ENCODE results near the gene DIS3L2.
"Not testable (repeated sequence)": the region's sequence is repeated elsewhere in the genome, so short reads cannot be mapped to it uniquely, and the experiment has no call there.

DIS3L2 gene

DNA sequence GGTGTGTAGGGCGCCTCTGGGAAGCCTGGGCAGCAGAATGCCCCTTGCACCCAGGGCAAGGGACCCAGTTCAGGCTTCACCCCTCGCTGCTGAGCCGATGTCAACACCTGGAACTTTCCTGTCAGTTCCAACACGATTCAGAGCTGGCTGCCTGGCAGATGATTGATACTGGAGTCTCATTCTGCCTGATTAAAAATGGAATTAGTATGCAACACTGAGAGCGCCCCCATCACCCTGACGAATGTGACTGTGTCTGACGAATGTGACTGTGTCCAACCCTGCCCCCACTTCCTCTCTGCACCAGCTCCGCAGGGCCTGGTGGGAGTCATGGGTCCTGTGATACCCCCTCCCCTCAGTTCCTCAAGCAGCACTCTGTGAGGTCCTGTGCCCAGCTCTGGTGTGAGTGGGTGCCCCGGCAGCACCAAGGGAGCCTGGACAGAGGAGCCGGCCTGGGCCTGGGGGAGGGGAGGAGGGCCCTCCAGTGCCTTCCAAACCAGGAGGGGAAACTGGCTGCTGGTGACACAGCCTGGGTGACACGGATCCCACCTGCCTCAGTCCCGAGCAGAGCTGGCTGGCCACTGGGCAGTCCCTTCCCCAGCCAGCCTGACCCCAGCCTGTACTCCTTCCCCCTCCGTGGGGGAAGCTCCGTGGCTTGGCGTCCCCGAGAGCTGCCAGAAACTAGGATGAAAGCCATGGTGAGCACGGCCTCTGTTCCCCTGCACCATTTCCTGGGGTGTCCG, 375.6 kb downstream of the DIS3L2 start:
- FAIRE-seq: no peak

DNA sequence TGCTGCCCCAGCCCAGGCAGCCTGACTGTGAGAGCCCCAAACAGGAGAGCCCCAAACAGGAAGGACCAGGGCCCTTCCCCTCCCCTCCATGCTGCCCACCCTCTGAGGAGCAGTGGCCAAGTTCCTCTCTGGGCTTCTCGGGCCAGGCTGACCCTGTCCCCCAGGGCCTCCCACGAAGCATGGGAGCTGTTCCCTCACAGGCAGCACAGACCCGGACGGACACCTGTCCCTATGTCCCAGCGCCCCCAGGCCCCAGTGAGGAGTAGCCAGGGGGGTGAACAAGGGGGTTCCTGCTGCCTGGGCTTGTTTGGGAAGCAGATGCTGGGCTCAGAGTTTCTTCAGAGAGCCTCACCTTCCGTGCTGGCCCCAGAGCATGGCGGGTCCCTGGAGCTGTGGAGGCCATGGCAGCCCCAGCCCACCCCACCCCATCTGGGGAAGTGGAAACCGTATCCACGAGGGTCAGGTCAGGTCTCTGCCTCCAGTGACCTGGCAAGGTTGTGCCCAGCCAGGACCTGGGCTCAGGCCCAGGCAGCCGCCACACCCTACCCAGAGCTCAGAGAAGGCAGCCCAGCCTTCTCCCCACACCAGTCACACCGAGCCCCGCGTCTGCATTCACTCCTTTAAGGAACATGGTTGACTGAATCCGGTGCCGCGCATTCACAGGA, 376.7 kb downstream of the DIS3L2 start:
- not testable (repeated sequence) for FAIRE-seq

DNA sequence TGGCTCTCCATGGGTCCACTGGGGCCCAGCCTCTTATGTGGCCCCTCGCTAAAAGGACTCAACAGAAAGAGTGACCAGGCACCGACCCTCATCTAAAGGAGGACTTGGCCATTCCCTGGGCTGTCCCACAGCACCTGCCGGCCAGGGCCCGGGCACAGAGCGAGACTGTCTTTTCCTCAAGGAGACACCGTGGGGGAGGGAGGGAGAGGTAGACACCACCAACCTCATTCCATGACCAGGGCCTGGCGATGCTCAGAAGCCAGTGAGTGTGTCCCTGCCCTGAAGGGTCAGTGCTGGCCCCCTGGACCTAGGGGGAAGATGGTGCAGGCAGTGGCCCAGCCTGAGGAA, 377.2 kb downstream of the DIS3L2 start:
- FAIRE-seq: no peak

DNA sequence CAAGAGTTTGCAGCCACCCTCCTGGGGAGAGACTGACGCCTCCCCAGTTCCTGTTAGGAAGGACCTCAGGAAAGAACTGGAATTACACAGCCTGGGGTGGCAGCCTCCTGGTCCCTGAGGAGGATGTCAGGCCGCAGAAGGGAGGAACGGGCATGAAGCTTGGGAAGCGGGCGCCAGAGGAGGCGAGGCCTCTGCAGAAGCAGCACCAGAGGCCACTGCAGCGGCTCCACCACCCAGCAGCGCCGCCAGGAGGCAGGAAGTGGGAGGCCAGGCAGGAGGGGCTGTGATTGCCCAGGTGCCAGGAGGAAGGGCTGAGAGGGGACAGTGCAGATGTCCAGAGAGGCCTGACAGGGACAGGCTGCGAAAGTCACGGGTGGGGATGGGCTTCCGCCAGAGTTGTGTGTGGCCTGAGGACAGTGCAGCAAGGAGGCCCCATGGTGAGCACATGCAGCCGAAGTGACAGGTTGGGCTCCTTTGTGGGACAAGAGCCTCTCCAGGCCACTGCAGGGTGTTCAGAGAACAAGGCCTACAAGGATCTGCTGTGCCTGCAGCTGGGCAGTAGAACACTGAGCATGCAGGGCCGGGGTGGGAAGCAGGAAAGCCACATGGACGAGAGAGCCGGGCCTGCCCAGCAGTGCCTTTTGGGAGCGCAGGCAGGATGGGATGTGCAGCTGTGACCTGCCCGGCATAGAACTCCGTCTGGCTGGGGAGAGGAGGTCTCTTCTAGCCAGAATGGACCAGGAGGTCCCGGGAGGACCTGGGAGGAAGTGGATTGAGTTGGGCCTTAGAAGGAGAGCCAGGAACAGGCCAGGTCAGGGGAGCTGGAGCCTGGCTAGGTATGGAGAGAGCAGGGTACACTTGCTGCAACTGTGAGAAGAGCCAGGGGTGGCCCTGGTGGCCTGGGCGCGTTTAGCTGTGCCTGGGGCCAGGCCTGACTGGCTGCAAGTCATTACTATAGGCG, 377.9 kb downstream of the DIS3L2 start:
- FAIRE-seq: no peak

DNA sequence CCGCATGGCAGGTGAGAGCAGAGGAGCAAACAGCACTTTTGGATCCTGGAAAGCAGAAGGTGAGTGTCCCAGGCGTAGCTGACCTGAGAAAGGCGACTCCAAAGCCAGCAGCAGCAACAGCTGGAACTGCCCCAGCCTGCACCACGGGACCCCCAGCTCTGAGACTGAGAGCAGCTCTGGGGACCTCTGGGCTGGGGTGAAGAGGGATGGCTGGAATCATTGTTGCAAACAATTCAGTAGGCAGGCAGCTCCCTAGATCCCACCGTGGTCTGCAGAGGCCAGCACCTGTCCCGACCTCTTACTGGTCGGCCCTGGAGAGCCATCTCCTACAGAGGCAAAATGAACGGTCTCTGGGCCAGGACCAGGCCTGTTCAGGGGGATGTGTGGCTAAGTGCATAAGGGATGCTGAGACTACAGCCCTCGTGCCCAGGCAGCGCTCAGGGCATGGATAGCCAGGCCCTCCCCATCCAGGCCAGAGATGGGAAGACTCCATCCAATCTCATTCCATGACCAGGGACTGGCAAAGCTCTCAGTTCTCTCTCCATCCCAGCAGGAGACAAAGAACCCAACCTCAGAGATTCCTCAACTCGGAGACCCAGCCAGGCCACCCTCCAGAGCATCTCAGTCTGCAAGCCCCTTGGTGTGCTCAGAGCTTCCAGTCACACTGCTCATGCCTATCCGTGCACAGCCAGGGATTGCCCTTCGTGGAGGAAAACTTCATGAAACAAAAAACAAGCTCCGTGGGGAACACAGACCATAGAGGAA, 378.8 kb downstream of the DIS3L2 start:
- no peak for FAIRE-seq

DNA sequence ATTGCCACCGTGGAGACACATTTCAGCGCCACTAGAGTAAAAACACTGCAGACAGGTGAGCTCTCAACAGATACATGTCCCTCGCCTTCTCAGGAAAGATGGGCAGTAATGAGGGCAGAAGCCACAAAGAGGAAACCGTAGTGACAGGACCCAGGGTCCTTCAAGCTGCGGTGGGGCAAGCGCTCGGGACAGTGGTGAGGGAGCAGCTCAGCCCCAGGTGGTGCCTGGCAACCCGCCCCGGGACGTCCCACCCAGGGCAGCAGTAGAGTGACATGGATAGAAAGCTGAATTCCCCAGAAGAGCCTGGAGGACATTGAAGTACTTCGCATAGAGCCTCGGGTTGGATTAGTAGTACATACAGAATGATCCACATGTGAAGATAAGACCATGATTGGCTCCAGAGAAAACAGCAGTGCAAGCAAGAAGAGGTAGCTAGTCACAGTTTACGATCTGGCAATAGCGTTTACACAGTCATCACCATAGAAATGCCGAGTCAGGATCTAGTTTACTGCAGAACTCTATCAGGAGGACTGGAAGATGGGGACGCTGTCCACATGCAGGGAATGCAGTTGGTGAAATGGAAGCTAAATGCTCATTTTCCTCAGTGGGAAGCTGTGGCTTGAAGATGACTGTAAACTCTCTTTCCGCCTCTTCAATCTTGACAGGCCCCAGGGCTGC, 379.7 kb downstream of the DIS3L2 start:
- FAIRE-seq: no peak

DNA sequence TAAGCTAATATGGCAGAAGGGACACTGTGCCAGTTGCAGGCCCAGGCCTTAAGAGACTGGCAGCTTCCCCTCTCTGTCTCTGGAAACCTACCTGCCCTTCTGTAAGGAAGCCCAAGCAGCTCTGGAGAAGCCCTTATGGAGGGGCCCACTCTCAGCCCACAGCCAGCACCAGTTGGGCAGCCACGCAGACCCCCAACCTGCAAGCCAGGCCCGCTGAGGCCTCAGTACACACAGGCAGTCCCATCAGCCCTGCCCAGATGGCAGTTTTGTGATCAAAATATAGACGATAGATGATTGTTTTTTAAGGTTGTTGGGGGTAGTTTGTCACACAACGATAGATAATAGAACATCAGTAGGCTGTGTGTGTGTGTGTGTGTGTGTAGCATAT, 380.2 kb downstream of the DIS3L2 start:
- no peak for FAIRE-seq

DNA sequence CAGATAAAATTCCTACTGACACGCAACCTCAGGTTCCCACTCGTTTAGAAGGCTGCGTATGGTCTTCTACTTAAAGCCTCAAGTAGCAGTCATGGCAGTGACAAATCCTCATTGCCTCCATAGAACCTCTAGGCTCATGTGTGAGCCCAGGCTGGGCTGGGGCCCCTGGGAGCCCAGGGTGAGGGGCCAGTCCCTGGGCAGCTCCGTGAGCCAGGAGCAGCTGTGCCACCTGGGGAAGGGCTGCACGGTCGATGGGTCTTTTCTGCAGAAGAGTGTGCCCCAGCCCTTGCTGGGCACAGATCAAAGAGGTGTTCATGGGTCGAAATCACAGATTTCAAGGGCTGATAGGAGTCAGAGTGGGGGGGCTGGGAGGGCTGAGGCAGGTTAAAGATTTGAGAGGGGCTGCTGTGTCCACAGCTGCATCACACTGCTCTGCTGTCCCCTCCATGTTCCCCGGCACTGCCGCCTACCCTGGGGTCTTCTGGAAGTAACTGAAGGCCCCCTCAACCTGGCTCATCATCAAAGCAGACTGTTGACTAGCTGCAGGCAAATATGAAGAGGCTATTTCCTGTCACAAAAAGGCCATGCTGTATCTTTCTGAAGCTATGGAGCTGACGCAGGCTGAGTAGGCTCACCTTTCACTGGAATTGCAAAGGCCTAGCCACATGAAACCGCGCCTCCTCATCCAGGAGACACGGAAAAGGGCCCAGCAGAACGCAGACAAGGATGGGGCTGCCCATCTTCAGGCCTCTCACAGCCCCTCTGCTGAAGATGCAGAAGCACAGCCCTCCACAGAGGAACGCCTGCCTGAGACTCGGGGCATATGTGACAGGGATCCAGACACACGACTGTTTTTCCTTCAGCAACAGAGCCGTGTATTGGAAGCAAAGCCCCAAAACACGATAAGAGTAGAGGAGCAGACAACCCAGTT, 381.4 kb downstream of the DIS3L2 start:
- no peak for FAIRE-seq

DNA sequence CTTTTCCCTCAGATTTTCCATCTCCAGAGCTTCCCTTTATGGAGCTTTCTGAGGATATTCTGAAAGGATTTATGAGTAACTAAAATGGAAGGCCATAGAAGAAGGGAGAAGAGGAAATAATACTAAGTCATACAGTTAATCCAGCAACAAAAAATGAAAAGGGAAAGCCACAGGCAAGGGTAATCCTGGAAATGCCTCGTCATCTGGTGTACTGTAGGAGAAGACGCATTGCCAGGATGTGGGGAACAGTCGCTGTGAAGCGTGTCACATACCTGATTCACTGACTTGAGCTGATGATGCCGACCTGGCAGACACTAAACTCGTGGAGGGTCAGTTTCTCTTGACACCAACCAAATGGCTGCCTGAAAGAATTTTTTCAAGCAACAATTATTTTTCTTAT, 382.3 kb downstream of the DIS3L2 start:
- no peak for FAIRE-seq

DNA sequence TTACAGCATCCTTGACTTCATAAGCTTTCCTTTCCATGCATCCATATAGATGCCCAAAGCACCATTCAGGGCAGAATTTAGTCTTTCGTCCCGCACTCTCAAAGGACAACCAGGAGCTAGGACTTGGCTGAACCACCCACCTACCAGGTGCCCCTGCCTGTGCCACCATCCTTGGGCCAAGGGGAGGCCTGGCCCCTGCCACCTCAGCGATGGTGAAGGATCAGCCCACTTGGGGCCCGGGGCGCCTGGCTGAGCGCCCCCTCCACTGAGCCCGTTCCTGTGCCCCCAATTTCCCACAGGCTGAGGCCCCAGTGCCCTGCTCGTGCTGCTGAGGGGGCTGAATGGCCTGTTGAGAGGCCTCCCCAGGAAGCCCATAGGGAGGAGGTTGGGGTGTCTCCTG, 383.7 kb downstream of the DIS3L2 start:
- FAIRE-seq: no peak

DNA sequence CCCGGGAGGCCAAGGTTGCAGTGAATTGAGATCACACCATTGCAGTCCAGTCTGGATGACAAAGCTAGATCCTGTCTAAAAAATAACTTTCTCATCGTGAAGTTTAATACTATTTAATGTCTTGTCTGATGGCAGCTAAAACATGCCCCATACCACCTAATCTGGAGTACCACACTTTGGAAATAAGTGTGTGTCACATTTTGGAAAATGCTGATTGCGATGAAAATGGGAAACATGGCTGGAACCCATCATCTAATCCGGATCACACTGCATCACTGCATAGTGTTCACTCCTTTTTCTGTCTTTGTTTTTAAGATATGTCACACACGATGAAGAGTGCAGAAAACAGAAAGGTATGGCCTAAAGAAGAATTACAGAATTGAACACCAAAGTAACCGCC, 385.9 kb downstream of the DIS3L2 start:
- FAIRE-seq: no peak

DNA sequence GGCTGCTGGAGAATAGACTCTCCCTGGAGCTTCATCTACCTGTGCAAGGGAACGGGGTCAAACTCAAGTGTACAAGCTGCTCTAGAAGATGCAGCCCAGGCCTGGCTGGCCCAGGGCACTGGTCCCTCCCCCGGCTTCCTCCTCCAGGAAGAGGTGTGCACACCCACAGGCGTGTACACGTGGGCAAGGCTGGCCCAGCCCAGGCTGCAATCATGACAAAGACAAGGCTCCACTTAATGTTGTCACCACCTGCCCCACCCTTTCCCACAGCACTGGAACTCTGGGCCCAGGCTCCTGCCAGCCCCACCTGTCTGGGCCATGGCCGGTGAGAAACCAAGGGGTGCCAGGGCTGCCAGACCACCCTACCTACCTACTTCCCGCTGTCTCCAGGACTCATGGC, 387.4 kb downstream of the DIS3L2 start:
- FAIRE-seq: no peak

DNA sequence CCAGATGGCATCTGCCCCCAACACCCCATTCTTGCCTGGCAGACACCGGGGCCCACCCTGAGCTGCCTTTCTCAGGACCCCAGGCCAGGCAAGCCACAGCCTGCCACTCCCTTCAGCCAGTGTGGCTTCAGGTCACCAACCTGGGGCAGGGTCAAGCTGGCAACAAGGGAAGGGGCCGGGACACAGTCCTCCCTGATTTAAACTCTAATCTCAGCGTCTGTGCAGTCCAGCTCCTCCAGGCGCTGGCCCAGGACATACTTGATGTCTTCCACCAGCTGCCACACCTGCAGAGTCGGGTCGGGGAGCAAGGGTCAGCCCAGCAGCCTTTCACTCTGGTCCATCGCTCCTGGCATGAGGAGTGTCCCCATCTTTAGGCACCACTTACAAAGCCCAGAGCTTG, 388.0 kb downstream of the DIS3L2 start:
- no peak for FAIRE-seq

DNA sequence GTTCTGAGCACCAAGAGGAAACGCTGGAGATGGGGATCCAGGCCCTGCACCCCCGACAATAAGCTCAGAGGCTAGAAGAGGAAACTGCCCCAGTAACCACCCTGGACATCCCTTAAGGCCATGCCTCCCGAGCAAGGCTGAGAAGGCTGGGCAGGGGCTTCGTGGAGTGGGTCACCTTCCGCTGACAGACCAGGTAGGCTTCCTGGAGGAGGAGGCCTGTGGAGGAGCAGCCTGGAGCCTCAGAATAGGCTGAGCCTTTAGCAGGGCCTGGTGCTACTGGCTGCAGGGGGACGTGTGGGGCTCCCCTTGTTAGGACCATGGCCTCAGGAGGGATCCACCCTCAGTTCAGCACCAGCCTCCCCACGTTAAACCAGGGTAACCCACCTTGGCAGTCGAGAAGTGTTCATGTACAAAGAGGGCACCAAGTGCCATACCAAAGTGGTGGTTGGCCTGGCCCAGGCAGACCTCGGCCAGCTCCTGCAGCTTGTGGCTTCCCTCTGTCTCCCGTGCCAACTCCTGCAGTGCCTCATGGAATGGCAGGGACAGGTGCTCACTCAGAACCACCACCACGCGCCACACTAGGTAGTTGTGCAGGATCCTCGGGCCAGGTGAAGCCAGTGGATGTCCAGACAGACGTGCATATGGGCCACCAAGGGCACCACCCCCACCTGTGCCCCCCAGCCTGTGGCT, 388.6 kb downstream of the DIS3L2 start:
- FAIRE-seq: no peak

DNA sequence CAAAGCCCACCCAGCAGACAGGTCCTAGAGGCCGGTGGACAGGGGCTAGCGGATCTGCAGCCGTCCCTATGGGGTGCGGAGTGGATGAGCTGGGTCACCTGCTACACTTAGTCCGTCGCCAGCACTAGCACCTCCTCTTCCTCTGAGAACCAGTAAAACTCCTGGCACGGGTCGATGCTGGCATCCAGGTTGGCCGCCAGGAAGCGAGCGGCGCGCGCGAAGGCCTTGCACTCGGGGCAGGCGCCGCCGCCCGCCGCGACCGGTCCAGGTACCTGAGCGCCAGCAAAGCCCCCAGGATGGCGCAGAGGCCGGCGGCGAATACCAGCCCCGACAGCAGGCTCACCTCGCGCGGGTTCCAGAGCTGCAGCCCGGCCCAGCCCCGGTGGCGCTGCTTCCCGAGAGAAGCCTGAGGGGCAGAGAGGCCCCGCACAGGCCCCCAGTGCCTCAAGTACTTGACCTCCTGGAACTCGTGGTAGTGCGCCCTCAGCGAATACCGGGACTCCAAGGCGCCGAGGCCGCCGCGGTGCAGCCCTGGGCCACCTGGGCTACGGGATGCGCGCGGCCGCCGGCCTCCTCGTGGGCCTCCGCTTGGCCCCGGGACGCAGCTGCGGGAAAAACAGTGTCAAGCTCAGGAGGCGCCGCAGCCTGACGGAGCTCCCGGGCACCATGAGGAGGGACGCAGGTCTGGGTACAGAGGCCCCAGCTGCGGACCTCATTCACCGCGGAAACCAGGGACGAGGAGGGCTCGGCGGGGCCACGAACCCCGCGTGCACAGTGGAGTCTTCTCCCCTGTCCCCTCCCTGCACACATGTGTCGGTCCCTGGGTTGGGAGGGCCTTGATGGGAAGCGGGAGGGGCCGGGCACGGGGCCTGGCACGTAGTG, 389.5 kb downstream of the DIS3L2 start:
- no peak for FAIRE-seq

DNA sequence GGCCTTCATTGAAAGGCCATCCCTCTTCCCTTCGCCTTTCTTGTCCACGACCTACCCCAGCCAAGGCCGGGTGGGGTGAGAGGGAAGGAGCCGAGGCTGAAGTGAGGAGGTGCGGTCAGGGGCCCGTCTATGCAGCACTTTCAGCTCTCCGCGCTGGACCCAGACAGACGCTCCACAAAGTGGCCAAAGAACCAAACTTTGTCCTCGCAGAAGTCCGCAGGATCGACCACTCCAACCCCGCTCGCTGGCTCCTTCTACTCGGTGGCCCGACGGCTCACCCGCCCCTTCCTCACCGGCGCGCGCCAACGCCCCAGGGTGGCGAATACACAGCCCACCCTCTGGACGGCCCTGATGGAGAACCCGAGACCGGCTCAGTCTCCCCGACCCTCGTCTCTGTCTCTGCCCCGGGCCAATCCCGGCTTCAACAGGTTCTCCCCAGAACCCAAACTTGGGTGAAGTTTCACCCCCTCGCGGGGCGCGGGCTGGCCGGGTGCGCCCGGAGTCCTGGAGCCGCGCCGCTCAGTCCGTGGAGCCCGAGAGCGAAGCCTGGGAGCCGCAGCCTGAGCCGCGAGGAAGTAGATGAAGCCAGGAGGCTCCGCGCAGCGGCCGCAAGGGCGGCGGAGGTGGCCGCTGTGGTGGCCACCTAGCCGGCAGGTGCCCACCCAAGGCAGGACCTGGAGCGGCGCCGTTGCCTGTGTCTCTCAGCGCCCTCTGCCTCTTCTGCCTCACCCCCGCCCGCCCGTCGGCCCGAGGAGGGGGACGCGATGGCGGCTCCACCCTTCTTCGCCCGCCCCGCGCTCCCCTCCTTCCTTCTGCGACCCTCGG, 390.4 kb downstream of the DIS3L2 start:
- no peak for FAIRE-seq

DNA sequence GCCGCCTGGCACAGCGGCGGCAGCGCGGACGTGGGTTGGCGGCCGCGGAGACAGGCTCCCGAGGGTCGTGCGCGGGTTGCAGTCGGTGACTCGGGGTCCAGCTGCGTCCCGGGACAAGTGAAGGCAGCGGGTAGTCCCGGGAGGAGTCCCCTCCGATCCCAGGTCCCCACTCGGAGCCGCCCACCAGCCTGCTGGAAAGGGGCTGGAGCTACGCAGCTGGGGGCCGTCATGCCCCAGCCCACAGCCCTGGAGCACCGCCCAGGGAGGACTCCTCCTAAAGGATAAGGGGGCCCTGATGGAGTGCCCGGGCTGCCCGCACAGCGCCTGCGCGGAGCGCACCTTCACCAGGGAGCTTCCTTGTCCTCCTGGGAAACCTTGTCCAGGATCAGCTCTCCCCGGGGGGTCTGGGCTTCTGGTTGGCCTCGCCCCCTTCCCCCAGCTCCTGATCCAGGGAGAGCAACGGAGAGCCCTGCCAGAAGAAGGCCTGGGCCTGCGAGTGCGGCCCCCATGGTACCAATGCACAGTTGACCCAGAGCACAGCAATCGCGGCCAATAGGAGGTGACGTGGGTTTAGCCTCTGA, 391.1 kb downstream of the DIS3L2 start:
- FAIRE-seq: no peak

DNA sequence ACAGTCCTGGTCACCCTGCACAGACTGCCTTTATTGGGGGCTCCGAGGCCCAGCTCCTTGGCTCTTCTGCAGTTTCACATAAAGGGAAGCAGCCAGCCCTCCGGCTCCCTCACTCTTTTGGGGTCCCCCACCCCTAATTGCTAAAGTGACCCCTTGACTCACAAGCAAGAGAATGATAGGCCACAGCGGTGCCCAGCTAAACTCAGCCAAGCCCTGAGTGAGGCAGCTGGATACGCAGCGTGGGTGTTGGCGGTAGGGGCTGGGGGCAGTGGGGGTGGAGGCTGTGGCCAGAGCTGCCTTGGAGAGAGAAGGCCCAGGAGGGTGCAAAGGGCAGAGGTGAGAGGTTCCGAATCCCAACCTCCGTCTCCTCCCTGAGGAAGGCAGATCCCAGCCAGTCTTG, 391.6 kb downstream of the DIS3L2 start:
- FAIRE-seq: no peak
